Natural killer cell treated with Interleukin-12 subunit alpha and Interleukin-12 subunit beta and Interleukin-15 and Interleukin-18, amount 100 ng/mL, for 72 hours (primary cell): ENCODE measurements around the gene TXNDC17. TPM values are rescaled to one million over a fixed set of nuclear protein-coding genes. Genes with fewer than 3 reads are reported as not detected.
A peak's percentile ranks its signal among the peaks of the same experiment; 100 is the strongest.

Experiments used
- ATAC-seq, 2 donors: fragments of 150-1000 bp; cut with Tn5 transposase in 1 of 2; sonication (Bioruptor Pico), chemical (Tn5 transposase) in 1 of 2; 2 replicates each; pipeline ENCODE4 v1.10.0; 2021
- DNase-seq: peaks from one replicate; pipeline ENCODE4 v3.0.0; 2022; ENCODE audit warnings: low spot score
- H3K27ac Mint-ChIP-seq, 2 donors: 1 replicate in 1 of 2; 2 replicates in 1 of 2; pipeline ENCODE4 v1.8.0; 2022; ENCODE audit warnings: mixed read lengths in 2 of 2, mild to moderate bottlenecking in 1 of 2, moderate library complexity in 1 of 2
- H3K27me3 Mint-ChIP-seq, 2 donors: 1 replicate in 1 of 2; 2 replicates in 1 of 2; pipeline ENCODE4 v1.8.0; 2022; ENCODE audit warnings: mixed read lengths in 2 of 2
- H3K36me3 Mint-ChIP-seq: one replicate; pipeline ENCODE4 v1.8.0; 2022; ENCODE audit warnings: mixed read lengths
- H3K4me1 Mint-ChIP-seq, 2 donors: 1 replicate in 1 of 2; 2 replicates in 1 of 2; pipeline ENCODE4 v1.8.0; 2022; ENCODE audit warnings: low read depth in 2 of 2, mixed read lengths in 2 of 2, mild to moderate bottlenecking in 1 of 2
- H3K4me3 Mint-ChIP-seq: one replicate; pipeline ENCODE4 v1.8.0; 2022; ENCODE audit warnings: mixed read lengths
- H3K9me3 Mint-ChIP-seq: 2 replicates; pipeline ENCODE4 v1.8.0; 2022; ENCODE audit warnings: mixed read lengths
- total RNA-seq, 2 donors: library from RNA; stranded (reverse); gene quantifications; one replicate each; pipeline ENCODE4 v1.2.3, GENCODE V29; 2022

The TXNDC17 gene
- total RNA-seq, 2 donors from 2014 or later, result 75.9 to 106 TPM

DNA sequence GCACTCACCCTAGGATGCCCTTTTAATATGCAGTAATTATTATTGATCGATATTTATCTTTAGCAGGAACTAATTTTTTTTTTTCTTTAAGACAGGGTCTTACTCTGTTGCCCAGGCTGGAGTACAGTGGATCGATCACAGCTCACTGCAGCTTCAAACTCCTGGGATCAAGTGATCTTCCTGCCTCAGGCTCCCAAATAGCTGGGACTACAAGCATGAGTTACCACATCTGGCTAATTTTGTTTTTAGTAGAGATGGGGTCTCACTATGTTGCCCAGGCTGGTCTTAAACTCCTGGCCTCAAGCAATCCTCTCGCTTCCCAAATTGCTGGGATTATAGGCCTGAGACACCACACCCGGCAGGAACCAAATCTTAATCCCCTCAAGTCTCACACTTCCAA, 29.6 kb upstream of the TXNDC17 start:
- no peak overlapping the region for H3K4me3 Mint-ChIP-seq

DNA sequence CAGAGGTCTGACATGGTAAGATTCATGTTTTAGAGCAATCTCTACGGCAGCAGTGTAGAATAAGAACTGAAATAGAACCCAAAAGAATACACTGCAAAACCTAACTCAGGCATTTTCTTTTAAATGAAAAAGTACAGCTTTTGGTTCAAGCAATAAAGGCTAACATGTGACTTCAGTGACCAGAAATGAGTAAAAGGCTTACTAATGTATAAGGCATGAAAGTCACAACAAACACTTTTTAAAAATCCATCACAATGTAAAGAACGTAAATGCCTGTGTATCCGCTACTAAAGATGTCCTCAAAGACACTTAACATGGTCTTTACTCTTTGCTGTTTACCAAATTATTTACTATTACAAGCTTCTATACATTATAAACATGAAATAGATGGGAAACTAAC, 16.9 kb upstream of the TXNDC17 start:
- H3K4me3 Mint-ChIP-seq, result no peak overlapping the region
- no peak for DNase-seq

More for the DNA sequence above, 29.6 kb upstream of the TXNDC17 start:
- Mint-ChIP-seq H3K27me3 (no peaks in the 10 kb centered on the region), H3K27ac (no peak overlapping the region), H3K36me3 (peaks cover 14% of the 10 kb centered on the region), H3K9me3 (no peaks in the 10 kb centered on the region), H3K4me1 (no peaks in the 10 kb centered on the region)
- ATAC-seq (no peak), DNase-seq (no peak)

DNA sequence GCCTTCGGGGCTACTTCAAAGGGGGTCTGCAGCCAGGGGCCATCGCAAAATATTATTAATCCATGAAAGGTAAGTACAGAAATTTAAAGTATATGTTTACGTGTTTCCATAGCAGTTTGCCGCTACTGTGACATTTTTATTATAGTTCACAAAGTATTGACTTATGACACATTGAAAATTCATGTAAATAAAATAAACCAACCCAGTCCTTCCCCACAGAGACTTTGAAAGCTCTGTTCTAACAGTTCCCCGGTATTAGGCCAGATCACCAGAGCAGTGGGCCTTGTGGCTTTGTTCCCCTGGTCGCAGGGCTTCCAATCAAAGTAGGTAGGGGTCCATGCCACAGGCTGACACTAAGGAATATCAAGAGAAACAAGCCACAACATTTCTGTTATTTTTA, 14.2 kb upstream of the TXNDC17 start:
- Mint-ChIP-seq H3K36me3 (peaks cover 18% of the 10 kb centered on the region), H3K9me3 (no peaks in the 10 kb centered on the region), H3K4me3 (no peak overlapping the region), H3K4me1 (peaks cover 6 to 9% of the 10 kb centered on the region in 2 donors), H3K27me3 (no peaks in the 10 kb centered on the region), H3K27ac (no peak overlapping the region)
- no peak for ATAC-seq
- no peak for DNase-seq

More for the DNA sequence above, 16.9 kb upstream of the TXNDC17 start:
- Mint-ChIP-seq H3K36me3 (peaks cover 6% of the 10 kb centered on the region), H3K27me3 (no peaks in the 10 kb centered on the region), H3K4me1 (peaks cover 0 to 4% of the 10 kb centered on the region in 2 donors), H3K9me3 (no peaks in the 10 kb centered on the region), H3K27ac (no peak overlapping the region)
- no peak for ATAC-seq

DNA sequence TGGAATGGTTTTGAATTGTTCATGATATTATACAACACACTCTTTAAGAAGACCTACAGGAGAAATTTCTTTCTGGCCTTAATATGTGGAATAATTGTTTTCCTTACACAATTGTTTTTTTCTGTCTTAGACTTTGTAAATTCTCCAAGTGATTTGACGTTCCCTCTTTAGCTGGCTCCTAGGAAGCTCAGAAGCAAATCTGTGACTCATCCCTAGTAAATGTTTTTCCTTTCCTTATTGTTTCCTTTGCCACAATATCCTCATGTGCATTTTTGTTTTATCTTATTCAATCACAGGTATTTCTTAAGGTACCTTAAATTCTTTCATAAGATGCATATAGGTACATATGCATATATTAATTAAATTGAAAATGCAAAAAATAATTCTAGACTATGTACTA, 13.8 kb upstream of the TXNDC17 start:
- Mint-ChIP-seq H3K36me3 (peaks cover 18% of the 10 kb centered on the region), H3K27ac (no peak overlapping the region), H3K4me1 (peaks cover 6 to 9% of the 10 kb centered on the region in 2 donors), H3K4me3 (no peak overlapping the region), H3K9me3 (no peaks in the 10 kb centered on the region), H3K27me3 (no peaks in the 10 kb centered on the region)
- DNase-seq, result no peak
- ATAC-seq, result no peak

DNA sequence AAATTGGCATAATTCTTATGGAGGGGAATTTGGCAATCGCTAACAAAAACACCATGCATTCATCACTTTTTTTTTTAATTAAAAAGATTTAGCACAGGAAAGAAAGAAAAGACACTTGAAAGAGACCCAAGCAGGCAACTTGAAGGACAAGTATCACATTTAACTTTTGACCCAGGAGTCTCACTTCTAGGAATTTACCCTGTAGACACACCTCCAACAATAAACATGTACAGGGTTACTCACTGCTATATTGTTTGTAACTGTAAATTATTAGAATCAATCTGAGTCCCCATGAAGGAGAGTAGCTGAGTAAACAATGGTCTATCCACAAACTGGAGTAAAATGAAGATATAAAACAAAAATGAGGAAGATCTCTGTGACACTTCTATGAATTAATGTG, 10.5 kb upstream of the TXNDC17 start:
- Mint-ChIP-seq H3K4me3 (no peak overlapping the region), H3K27me3 (no peaks in the 10 kb centered on the region), H3K4me1 (peaks cover 6 to 9% of the 10 kb centered on the region in 2 donors), H3K36me3 (peaks cover 33% of the 10 kb centered on the region), H3K27ac (peak overlapping the region in 1 of 2 donors; percentile 30), H3K9me3 (no peaks in the 10 kb centered on the region)
- DNase-seq (no peak), ATAC-seq (no peak)

DNA sequence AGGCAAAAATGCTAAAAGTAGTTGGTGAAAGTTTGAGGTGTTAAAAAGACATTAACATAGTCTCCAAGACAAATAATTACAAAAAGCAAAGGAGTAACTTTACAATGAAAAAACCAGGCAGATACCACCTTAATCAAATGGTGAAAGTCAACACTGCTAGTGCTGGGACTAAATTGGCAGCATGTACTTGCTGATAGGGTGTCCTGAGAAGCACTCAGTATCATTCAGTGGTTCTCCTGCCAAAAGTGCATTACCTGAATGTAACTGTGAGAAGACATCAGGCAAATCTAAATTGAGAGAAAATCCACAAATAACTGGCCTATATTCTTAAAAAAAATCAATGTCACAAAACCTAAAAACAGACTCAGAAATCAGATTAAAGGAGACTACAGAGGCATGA, 8.3 kb upstream of the TXNDC17 start:
- peaks cover 33% of the 10 kb centered on the region for H3K36me3 Mint-ChIP-seq

DNA sequence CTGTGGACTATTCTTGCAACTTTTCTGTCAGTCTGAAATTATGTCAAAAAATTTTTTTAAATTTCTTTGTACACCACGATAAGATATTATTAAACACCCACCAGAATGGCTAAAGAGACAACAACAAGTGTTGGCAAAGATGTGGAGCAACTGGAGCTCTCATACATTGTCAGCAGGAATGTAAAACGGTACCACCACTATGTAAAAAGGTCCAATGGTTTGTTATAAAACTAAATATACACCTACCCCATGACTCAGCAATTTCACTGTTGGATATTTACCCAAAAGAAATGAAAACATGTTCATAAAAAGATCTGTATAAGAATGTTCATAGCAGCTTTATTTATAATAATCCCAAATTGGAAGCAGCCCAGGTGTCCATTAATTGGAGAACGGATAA, 7.6 kb upstream of the TXNDC17 start:
- Mint-ChIP-seq H3K36me3 (peaks cover 30% of the 10 kb centered on the region), H3K27ac (no peak overlapping the region), H3K4me3 (no peak overlapping the region), H3K4me1 (peaks cover 10 to 17% of the 10 kb centered on the region in 2 donors), H3K27me3 (no peaks in the 10 kb centered on the region), H3K9me3 (no peaks in the 10 kb centered on the region)
- no peak for ATAC-seq
- no peak for DNase-seq

More for the DNA sequence above, 8.3 kb upstream of the TXNDC17 start:
- peaks cover 5 to 11% of the 10 kb centered on the region in 2 donors for H3K4me1 Mint-ChIP-seq
- H3K27me3 Mint-ChIP-seq, result no peaks in the 10 kb centered on the region
- no peaks in the 10 kb centered on the region for H3K9me3 Mint-ChIP-seq
- ATAC-seq (no peak), DNase-seq (no peak)
- H3K27ac Mint-ChIP-seq, result no peak overlapping the region
- no peak overlapping the region for H3K4me3 Mint-ChIP-seq

DNA sequence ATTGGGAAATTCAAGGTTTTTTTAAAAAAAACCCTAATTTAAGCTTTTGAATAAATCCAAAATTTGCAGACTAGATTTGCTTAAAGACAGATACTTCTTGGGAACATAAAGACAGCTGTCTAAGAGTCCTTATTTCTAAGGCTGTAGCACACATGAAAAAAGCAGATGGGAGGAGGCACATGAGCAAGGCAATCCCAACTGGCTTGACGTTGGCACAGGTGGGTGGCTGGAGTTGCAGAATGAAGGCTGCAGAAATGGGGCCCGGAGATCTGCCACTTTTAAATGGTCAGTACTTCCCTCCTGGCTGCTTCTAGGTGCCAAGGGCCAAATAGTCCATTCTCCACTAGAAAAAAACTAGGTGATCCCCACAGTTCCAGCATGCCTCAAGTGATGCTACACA, 4.8 kb upstream of the TXNDC17 start:
- peaks cover 20% of the 10 kb centered on the region for H3K36me3 Mint-ChIP-seq
- ATAC-seq, result no peak
- peaks cover 16 to 31% of the 10 kb centered on the region in 2 donors for H3K4me1 Mint-ChIP-seq
- DNase-seq, result no peak
- H3K9me3 Mint-ChIP-seq, result no peaks in the 10 kb centered on the region
- no peak overlapping the region for H3K27ac Mint-ChIP-seq
- no peaks in the 10 kb centered on the region for H3K27me3 Mint-ChIP-seq
- no peak overlapping the region for H3K4me3 Mint-ChIP-seq

DNA sequence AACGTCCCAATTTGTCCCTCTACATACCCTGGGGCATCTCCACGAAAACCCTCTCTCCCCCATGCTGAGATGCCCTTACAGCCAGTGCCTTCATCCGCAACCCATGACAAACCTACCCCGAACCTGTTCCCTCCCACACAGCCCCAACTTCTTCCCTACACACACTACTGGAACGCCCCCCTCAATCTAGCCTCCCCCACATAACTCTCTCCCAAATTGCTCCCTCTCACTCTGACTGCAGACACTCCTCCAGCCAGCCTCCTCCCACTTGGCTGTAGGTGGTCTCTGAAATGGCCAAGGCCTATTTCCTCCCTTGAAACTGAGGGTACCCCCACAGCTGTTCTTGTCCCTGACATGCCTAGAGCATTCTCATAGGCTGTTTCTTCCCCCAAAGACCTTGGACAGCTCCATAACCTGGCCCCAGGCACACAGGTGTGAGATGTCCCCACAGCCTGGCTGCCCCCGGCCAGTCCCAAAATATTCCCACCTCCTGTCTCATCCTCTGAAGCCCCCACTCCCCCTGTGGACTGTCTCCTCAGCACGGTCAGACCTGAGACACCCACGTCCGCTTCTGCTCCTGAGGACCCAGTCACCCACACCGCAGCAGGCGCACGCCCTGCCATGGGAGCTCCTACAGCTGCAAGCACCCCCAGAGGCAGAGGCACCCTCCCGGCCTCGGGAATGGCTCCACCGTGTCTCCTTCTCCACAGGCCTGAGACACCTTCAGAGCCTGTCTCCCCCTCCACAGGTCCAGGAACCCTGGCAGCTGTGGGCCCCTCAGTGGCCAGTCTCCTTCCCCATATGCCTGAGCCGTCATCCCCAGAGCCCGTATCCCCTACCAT, 4.0 kb upstream of the TXNDC17 start:
- no peak for ATAC-seq
- peaks cover 21 to 32% of the 10 kb centered on the region in 2 donors for H3K4me1 Mint-ChIP-seq
- H3K27ac Mint-ChIP-seq, result peak overlapping the region in 1 of 2 donors; percentile 77
- H3K4me3 Mint-ChIP-seq, result no peak overlapping the region
- H3K27me3 Mint-ChIP-seq, result no peaks in the 10 kb centered on the region
- no peak for DNase-seq
- peaks cover 20% of the 10 kb centered on the region for H3K36me3 Mint-ChIP-seq
- no peaks in the 10 kb centered on the region for H3K9me3 Mint-ChIP-seq

DNA sequence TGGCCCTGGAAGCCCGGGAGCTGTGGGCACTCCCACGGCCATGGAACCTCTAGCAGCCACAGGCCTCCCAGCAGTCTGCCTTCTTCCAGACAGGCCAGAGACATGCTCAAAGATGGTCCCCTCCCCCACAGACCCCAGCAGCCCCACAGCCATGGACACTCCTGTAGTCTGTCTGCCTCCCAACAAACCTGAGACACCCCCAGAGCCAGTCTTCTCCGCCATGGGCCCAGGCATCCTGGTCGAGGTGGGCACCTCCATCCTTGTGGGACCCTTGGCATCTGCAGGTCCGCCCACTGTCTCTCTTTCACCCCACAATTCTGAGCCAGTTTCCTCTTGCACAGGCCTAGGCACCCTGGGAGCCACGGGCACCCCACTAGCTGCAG, 3.4 kb upstream of the TXNDC17 start:
- Mint-ChIP-seq H3K9me3 (no peaks in the 10 kb centered on the region), H3K4me3 (no peak overlapping the region), H3K27ac (peak overlapping the region in 1 of 2 donors; percentile 77), H3K36me3 (peaks cover 20% of the 10 kb centered on the region), H3K27me3 (no peaks in the 10 kb centered on the region), H3K4me1 (peaks cover 24 to 35% of the 10 kb centered on the region in 2 donors)
- DNase-seq (no peak), ATAC-seq (no peak)

DNA sequence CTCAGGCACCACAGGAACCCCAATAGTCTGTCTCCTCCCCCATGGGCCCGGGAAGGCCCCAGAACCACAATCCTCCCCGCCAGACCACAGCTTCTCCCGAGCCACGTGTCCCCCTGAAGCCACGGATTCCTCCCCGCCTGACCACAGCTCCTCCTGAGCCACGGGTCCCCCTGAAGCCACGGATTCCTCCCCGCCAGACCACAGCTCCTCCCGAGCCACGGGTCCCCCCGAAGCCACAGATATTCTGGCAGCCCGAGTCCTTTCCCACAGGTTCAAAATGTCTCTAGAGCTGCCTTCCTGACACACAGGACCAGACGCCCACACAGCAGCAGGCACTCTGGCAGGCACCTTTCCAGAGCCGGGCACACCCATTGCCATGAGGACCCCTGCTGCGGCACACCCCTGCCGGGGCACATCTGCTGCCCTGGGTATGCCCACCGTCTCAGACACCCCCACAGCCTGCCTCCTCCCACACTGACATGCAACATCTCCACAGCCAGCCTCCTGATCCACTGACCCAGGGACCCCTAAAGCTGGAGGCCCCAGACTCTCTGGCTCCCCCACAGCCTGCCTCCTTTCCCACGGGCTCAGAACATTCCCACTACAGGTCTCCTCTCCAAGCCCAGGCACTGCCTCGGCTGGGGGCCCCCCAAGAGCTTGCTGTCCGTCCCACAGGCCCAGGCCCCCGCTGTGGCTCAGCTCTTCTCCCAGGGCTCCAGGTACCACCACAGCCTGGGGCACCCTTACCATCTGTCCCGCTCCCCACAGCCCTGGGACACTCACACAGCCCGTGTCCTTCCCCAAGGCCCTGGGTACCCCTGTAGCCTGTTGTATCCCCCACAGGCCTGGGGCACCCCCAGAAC, 2.6 kb upstream of the TXNDC17 start:
- Mint-ChIP-seq H3K4me1 (peaks cover 33 to 38% of the 10 kb centered on the region in 2 donors), H3K27me3 (no peaks in the 10 kb centered on the region), H3K36me3 (peaks cover 17% of the 10 kb centered on the region), H3K4me3 (peak overlapping the region; percentile 31), H3K27ac (peak overlapping the region; percentile 50 to 95), H3K9me3 (no peaks in the 10 kb centered on the region)
- no peak for DNase-seq
- ATAC-seq, result no peak

DNA sequence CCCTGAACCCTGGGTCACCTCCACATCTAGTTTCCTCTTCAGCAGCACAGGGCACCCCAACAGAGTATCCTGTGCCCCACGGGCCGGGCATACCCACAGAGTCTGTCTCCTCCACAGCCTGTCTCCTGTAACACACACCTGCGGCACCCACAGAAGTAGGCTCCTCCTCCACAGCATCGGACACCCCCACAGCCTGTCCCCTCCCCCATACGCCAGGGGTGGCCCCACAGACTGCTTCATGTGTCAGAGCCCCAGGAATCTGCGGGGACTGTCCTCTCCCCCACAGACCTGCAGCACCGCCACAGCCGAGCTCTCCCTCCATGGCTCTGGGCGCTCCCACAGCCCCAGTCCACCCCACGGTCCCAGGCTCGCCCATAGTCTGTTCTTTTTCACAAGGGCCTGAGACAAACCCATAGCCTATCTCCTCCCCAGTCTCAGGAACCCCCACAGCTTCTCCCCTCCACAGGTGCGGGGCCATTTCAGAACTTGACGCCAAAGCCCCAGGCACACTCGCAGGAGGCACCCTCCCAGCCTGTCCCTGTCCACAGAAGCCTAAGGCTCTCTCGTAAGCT, 1.8 kb upstream of the TXNDC17 start:
- ATAC-seq, result no peak
- H3K4me3 Mint-ChIP-seq, result peak overlapping the region; percentile 93
- H3K27ac Mint-ChIP-seq, result peak overlapping the region; percentile 95 to 96
- peaks cover 16% of the 10 kb centered on the region for H3K36me3 Mint-ChIP-seq
- no peaks in the 10 kb centered on the region for H3K27me3 Mint-ChIP-seq
- no peak for DNase-seq
- H3K4me1 Mint-ChIP-seq, result peaks cover 40 to 41% of the 10 kb centered on the region in 2 donors
- no peaks in the 10 kb centered on the region for H3K9me3 Mint-ChIP-seq

DNA sequence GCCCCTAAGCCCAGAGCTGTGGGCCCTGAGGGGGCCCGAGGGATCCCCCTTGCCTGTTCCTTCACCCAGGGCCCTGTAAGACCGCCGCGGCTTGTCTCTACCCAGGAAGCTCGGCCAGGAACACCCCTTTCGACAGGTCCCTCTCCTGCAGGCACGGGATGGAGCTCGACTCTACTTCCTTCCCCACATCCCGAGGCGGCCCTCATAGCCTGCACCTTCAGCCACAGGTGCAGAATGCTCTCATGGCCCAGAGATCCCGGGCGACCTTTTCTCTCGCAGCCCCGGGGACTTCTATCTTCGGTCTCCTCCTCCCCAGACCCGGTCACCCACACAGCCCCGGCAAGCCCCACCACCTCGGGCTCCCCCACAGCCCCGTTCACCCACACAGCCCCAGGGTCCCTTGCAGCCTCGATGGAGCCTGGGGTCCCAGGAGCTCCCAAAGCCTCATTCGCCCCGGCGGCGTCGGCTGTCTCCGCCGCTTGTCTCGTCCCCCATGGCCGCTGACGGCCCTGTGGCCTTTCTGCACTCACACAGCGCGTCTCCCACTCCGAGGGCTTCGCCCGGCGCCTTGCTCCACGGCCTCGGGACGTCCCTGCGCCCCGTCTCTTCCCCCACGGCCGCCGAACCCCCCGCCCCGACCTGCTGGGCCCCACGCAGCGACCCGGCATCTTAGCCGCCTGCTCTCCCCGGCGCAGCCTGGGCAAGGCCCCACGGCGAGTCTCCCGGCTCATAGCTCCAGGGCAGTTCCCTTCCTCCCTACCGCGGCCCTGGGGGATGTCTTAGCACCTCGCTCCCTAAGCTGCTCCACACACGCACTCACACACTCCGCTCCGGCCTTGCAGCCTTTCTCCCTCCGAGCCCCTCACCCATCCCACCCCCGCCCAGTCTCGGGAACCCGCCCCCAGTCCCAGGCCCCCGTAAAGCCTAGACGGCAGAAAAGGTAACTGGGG, 999 bp upstream of the TXNDC17 start:
- Mint-ChIP-seq H3K36me3 (peaks cover 23% of the 10 kb centered on the region), H3K27me3 (no peaks in the 10 kb centered on the region), H3K4me1 (peaks cover 44 to 48% of the 10 kb centered on the region in 2 donors), H3K27ac (peak overlapping the region; percentile 95 to 96), H3K9me3 (no peaks in the 10 kb centered on the region), H3K4me3 (peak overlapping the region; percentile 93)
- ATAC-seq, result peak; percentile 20 to 37
- peak; percentile 62 for DNase-seq
